ENCODE data around the gene DCAF11. TPM values are rescaled to one million over a fixed set of nuclear protein-coding genes. Genes with fewer than 3 reads are reported as not detected.

DCAF11 gene
- total and polyA plus RNA-seq, 2 of the 13 experiments (the other 11 are each of a cell fraction or from before 2014, with no cell fraction given) = 150 to 257 TPM

- in situ Hi-C loops (cut with HindIII; ENCODE audit: extremely low pct_ligation_motif_present, low pct_unique_long_range_greater_than_20kb) (loop anchor here (5.0 kb wide), 1 partner anchor 107 kb away; no protein-coding TSS in a partner anchor), intact Hi-C loops (cut with micrococcal nuclease; ENCODE audit: unreplicated experiment) (no loop called here)
- no peaks in the 10 kb centered on the region for H4K20me1 ChIP-seq (ENCODE audit: insufficient read depth, low read length)
- no TSS peak for BruUV-seq (replicated peaks)
- H3K27ac ChIP-seq (ENCODE audit: extremely low read length, insufficient read depth, low read length) = no peak overlapping the region
- H3K9me3 ChIP-seq (ENCODE audit: low read length) = no peaks in the 10 kb centered on the region
- POLR2A ChIA-PET = interaction anchor here (0.7 to 2.0 kb wide), 6 partner anchors 13 to 78 kb away, joined by 3 to 10 read pairs (median 4); partner anchors contain the start of genes DCAF11, EMC9, NRL and PCK2
- CTCF ChIA-PET (ENCODE audit: low intra/inter-chr PET ratio, low total read pairs) = no interaction called here
- peaks cover 28% of the 10 kb centered on the region for H3K4me1 ChIP-seq (ENCODE audit: insufficient read depth, low read length)
- no peak overlapping the region for H3K4me2 ChIP-seq (ENCODE audit: low read depth, low read length)
- H3K27me3 ChIP-seq (ENCODE audit: control insufficient read depth in 1 of 2, insufficient read depth in 2 of 2, low read length in 2 of 2) = no peaks in the 10 kb centered on the region; a peak in 1 of 5 replicates
- H3K4me3 ChIP-seq (replicated peaks in 1 of 3; ENCODE audit: insufficient read depth in 1 of 3, low read depth in 2 of 3, low read length in 3 of 3) = no peak overlapping the region
- WGBS (ENCODE audit: low lambda C conversion rate) = 98% methylated on average over 14 of the region's 14 CpGs
- DNase-seq (ENCODE audit: low spot score) = no peak
- H3K36me3 ChIP-seq (replicated peaks in 1 of 2; ENCODE audit: control insufficient read depth in 1 of 2, insufficient read depth in 2 of 2, low read length in 2 of 2) = peaks cover 40 to 51% of the 10 kb centered on the region in 2 experiments; a peak in 4 of 5 replicates
- ATAC-seq = no peak
- no peak overlapping the region for H2AFZ ChIP-seq (ENCODE audit: low read length)
- no peak for FAIRE-seq
- no peak overlapping the region for H3K9ac ChIP-seq (ENCODE audit: insufficient read depth, low read depth, low read length)
- H3K79me2 ChIP-seq (ENCODE audit: insufficient read depth, low read length) = peaks cover 5% of the 10 kb centered on the region
- TF ChIP-seq ZNF550 (CRISPR knock-in tag; IDR thresholded peaks at IDR 0.05; ENCODE audit: borderline replicate concordance) = 0 out of 2 replicates have a peak, but pooled peaks have one; percentile 39
- TF ChIP-seq ZNF768 (CRISPR knock-in tag; IDR thresholded peaks at IDR 0.05) = peak; percentile 45; the same call in 1 of the 2 replicates
- TF ChIP-seq STAT5B (CRISPR knock-in tag; IDR thresholded peaks at IDR 0.05) = no peak
- TF ChIP-seq ZNF121 (CRISPR knock-in tag; IDR thresholded peaks at IDR 0.05) = no peak
- no peak for TF ChIP-seq ZNF883 (CRISPR knock-in tag; IDR thresholded peaks at IDR 0.05; ENCODE audit: not compliant biosample characterization)
- no peak for TF ChIP-seq NR0B2 (CRISPR knock-in tag; IDR thresholded peaks at IDR 0.05)
- TF ChIP-seq SUZ12 (IDR thresholded peaks at IDR 0.05; ENCODE audit: low read depth, low read length) = no peak
- no peak for TF ChIP-seq CBFB (CRISPR knock-in tag; IDR thresholded peaks at IDR 0.05)
- TF ChIP-seq ZBTB7A (CRISPR knock-in tag; IDR thresholded peaks at IDR 0.05) = no peak
- TF ChIP-seq ZNF530 (CRISPR knock-in tag; IDR thresholded peaks at IDR 0.05; ENCODE audit: low read depth) = no peak
- no peak for TF ChIP-seq ZFP41 (CRISPR knock-in tag; IDR thresholded peaks at IDR 0.05; ENCODE audit: borderline replicate concordance)
- TF ChIP-seq ZNF20 (CRISPR knock-in tag; IDR thresholded peaks at IDR 0.05) = no peak
- no peak for TF ChIP-seq THAP9 (CRISPR knock-in tag; IDR thresholded peaks at IDR 0.05; ENCODE audit: borderline replicate concordance)
- no peak for TF ChIP-seq HOXA7 (CRISPR knock-in tag; IDR thresholded peaks at IDR 0.05)
- TF ChIP-seq MAFK (conservative IDR thresholded peaks at IDR 0.05 in 1 of 2, IDR thresholded peaks at IDR 0.05 in 1 of 2; ENCODE audit: low read length in 2 of 2) = no peak
- no peak for TF ChIP-seq LCORL (IDR thresholded peaks at IDR 0.05)
- TF ChIP-seq LCORL (CRISPR knock-in tag; IDR thresholded peaks at IDR 0.05) = no peak
- TF ChIP-seq ATF7 (IDR thresholded peaks at IDR 0.05) = no peak
- peak; percentile 28; the same call in 1 of the 2 replicates for TF ChIP-seq ATF7 (CRISPR knock-in tag; IDR thresholded peaks at IDR 0.05)
- no peak for TF ChIP-seq NFATC3 (CRISPR knock-in tag; IDR thresholded peaks at IDR 0.05)
- peak; percentile 60; the same call in 1 of the 2 replicates for TF ChIP-seq MTA1 (CRISPR knock-in tag; IDR thresholded peaks at IDR 0.05; ENCODE audit: borderline replicate concordance)
- TF ChIP-seq ZNF83 (CRISPR knock-in tag; IDR thresholded peaks at IDR 0.05; ENCODE audit: borderline replicate concordance) = 0 out of 2 replicates have a peak, but pooled peaks have one; percentile 41
- no peak for TF ChIP-seq ZFX (CRISPR knock-in tag; IDR thresholded peaks at IDR 0.05; ENCODE audit: low read depth)
- TF ChIP-seq ZNF333 (CRISPR knock-in tag; IDR thresholded peaks at IDR 0.05; ENCODE audit: borderline replicate concordance) = peak; percentile 23; the same call in 1 of the 2 replicates
- TF ChIP-seq ZNF7 (CRISPR knock-in tag; IDR thresholded peaks at IDR 0.05) = no peak
These were observed 50.0 kb downstream of the DCAF11 start for GRCh38 chr14:24164518-24164991.
